ENCODE measurements around the gene SERPINA3.
"Not testable (repeated sequence)": the region's sequence is repeated elsewhere in the genome, so short reads cannot be mapped to it uniquely, and the experiment has no call there.

SERPINA3 gene

DNA sequence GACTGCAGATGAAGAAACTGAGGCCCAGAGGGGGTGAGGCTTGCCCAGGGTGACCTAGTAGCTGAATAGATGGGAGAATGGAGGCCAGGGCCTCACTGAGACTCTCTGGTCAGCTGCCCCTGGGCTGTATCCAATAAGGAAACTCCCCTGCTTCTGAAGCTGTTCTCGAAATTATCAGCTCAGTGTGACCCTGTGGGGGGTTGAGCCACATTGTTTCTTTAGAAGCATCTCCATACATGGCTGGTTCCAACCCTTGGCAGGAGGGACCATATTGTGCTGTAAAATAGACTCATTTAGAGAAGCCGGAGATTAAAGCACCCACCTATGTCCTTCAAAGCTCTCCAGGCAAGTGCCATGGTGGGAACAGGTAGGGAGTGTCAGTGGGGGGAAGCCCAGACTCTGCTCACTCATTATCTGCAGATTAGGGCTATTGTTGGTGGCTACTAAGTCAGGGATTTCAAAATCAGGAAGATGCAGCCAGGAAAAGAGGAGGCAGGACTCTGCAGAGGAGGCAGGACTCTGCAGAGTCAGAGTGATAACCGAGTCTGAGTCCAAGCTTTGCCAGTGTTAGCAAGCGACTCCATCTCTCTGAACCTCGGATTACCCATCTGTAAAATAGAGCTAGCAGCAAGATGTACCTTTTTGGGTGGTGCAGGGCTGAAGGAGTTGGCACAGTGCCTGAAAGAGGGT lies 27.5 kb upstream of the SERPINA3 start:
- DNase-seq (ENCODE audit: low spot score), result no peak

DNA sequence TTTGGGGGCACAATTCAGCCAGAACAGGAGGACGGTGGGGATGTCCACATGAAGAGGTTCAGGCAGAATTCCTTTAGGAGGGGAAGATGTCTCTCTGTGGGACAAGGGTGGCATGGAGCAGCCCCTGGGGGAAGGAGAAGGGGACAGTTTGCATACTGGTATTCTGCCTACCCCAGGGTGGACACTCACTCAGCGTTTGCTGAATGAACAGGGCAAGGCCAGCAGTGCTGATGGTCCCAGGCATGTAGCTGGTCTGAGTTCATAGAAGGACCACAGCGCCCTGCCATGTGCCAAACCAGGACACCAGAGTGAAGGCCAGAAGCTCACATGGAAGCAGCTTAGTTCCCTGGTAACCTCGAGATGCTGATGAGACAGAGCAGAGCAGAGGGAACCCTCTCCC lies 25.6 kb upstream of the SERPINA3 start:
- DNase-seq (ENCODE audit: low spot score), result no peak

DNA sequence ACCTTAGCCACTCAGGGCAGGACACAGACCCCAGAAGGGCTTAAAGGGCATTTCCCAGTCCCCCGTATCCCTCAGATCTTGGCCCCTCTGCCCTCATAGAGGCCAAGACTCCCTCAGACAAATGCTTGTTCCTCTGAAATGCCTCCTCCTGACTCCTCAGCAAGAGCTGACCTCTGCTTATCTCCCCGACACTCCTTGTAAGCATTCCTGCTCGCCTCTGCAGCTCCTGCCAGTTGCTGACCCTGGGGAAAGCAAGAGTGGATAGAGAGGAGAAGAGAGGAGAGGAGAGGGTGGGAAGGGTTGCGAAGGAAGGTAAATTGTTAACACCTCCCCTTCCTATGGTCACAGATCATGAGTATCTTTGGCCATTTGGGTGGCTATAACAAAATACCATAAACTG lies 23.9 kb upstream of the SERPINA3 start:
- DNase-seq (ENCODE audit: low spot score), result no peak

DNA sequence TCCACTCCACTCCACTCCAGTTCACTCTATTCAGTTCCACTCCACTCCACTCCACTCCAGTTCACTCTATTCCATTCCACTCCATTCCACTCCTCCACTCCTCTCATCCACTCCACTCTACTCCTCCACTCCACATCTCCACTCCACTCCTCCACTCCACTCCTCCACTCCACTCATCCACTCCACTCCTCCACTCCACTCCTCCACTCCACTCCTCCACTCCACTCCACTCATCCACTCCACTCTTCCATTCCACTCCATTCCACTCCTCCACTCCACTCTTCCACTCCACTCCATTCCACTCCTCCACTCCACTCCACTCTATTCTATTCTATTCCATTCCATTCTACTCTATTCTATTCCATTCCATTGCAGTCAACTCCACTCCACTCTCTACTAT lies 21.1 kb upstream of the SERPINA3 start:
- no peak for DNase-seq (ENCODE audit: low spot score)

DNA sequence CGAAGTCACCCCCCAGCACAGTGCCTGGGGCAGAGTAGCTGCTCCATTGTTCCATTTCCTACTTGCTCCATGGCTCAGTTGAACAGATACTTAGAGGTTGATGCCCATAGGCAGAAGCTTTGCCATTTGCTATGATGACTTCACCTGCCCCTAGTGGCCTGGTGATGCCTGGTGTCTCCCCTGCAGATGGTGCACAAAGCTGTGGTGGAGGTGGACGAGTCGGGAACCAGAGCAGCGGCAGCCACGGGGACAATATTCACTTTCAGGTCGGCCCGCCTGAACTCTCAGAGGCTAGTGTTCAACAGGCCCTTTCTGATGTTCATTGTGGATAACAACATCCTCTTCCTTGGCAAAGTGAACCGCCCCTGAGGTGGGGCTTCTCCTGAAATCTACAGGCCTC lies 20.3 kb upstream of the SERPINA3 start:
- DNase-seq (ENCODE audit: low spot score), result no peak

DNA sequence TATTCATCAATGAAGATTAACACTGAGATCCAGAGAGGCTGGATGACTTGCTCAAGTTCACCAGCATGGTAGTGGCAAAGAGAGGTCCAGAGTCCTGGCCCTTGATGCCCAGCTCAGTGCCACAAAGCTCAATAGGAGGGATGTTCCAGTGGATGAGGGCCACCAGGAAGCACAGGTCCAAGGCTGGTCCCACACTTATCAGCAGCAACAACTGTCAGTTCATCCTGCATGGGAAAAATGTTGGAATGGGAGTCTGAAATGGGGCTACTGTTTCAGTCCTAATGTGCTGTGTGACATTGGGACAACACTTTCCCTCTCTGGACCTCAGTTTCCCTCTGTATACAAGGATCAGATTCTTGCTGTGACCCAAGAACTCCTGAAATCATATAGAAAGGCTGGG lies 19.7 kb upstream of the SERPINA3 start:
- DNase-seq (ENCODE audit: low spot score), result no peak

DNA sequence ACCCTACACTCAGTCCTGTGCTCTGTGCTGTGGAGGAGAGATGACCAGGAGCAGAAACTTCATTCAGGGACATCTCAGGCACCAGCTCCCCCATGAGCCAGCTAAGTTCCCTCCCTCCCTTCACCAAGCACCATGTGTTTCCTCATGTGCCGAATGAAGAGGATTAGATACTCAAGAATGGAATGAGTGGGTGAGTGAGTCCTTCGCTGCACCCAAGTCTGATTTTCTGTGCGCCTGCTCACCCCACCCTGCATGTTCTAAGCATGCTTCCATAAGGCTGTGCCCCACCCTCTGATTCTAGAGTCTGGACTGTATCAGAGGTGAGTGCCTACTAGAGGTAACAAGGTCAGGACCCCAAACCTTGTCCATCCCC lies 18.8 kb upstream of the SERPINA3 start:
- no peak for DNase-seq (ENCODE audit: low spot score)

DNA sequence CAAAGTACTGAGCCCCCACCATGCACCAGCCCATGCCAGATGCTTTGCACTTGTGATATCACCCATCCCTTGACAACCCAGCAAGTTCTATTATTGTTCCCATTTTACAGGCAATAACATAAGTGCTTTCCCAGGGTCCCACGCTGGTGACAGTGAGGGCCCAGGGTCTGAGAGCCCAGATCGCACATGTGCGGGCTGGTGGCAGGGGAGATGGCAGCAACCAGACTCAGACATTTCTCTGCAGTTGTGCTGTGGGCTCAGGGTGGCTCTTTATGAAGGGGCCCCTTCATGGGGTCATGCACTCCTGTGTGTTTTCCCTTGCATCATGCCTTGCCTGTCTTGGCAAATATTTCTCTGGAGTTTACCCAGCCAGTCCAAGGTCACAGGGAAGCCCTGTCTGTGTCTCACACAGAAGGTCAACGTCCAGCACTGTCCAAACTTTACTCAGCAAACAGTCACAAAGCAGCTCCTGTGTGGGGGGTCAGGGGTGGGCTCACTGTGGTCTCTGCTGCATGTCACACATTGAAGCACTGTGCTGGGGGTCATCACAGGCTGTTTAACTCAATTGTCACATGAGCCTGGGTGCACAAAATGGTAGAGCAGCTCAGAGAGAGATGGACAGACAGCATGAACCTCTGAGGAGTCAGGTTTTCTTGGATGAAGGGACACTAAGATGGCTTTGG lies 18.3 kb upstream of the SERPINA3 start:
- DNase-seq (ENCODE audit: low spot score), result no peak

DNA sequence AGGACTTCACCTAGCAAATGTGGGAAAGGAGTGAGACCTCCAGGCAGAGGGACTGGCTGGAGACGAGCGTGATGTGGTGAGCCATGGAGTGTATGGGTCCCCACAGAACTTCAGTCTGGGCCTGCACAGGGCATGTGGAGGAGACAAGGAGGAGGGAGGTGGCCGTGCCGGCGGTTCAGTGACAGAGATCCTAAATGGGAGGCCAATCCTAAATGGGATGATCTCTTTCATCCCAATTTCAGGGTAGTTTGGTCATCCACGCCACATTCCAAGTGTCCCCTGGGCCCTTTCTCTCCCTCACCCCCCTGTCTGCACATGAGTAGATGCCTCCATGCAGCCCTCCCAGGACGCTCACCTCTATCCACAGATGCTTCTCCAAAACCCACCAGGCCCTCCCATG lies 17.8 kb upstream of the SERPINA3 start:
- DNase-seq (ENCODE audit: low spot score), result no peak

DNA sequence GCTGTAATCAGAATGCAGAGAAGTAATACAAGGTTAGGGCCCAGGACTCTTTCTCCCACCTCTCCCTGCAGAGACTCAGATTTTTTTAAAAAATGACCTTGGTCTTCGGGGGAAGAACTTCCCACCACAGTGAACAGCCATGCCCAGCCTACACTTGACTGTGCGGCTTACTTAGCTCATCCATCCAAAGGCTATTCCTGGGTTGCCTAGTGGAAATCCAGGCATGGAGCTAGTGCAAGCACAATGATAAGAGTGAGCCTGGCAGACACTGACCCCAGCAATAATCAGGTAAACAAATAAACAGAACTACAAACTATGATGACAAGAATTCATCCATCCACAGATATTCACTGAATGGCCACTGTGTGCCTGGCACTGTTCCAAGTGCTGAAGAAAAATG lies 16.3 kb upstream of the SERPINA3 start:
- DNase-seq (ENCODE audit: low spot score), result no peak

DNA sequence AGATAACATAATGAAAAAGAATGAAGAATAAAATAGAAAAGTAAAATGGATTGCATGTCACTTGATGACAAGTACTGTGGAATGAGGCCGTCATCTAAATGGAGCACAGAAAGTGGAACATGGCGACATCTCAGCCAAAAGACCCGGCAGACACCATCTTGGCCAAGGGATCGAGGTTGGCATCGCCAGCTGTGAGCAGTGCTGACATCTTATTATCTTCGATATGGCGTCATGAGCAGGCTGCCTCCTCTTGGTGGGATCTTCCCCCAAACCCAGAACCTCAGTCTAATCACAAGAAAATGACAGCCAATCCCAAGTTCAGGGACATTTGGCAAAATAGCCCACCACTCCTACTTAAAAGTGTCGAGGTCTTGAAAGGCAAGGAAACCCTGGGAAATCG lies 15.8 kb upstream of the SERPINA3 start:
- no peak for DNase-seq (ENCODE audit: low spot score)

DNA sequence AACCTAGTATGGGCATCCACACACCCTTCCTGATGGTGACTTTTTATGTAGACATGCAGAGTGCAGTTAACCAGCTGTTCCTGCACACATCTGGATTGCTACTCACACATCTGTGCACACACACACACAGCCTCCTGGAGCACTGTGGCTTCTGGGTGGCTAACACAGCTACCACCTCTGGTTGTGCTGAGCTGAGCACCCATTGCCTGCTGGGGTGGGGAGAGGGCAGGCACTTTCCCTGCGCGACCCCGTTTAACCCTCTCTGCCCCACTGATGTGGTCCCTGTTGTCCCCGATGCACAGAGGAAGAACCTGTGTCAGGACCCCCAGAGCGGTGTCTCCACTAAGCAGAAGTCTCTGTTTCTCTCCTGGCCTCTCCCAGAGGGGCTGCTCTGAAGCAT lies 14.4 kb upstream of the SERPINA3 start:
- DNase-seq (ENCODE audit: low spot score), result no peak

DNA sequence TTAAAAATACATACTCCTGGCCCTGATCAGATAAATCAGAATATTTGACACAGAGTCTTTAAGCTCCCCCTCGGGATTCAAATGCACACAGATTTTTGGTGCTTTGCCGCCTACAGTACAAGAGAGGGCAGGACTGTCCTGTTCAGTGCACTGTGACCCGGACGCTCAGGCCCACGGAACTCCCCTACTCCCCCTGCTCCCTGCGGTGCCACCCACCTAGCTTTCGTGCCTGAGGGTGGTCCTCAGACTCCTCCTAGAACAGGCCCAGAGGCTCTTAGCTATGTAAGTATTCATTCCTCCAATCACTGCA lies 13.7 kb upstream of the SERPINA3 start:
- no peak for DNase-seq (ENCODE audit: low spot score)

DNA sequence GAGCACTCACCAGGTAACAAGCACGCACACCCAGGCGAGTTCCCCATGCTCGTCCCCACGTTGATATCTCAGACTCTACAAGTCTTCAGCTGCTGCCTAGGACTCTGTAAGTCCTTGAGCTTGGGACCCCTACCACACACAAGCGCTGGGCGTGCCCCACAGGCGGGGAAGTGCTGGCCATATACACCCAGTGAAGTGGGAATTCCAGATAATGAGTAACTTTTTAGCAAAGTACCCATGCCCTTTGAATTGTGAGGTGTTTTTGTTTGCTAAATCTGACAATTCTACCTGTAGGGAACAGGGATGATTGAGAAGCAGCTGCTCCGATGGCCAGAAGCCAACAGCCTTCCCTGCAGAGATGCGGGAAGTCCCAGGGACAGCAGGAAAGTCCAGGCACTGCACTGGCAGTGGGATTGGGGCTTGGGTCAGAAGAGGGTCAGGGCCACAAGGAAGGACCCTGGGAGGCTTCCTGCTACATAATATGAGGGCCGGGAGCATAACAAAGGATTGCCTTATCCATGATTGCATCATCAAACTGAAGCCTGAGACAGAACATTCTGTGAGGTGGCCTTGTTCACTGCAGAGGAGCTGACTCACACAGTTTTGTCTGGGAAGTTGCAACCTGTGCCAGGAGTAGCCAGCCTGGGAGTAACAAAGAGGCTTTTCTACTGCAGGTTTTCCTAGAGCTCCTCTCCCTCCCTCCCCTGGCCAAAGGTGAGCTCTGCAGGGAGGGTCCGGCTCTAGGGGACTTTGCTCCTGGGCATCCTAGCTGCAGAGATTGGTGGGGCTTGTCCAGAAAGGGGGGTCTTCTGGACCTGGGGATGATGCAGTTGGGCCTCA lies 13.2 kb upstream of the SERPINA3 start:
- no peak for DNase-seq (ENCODE audit: low spot score)

DNA sequence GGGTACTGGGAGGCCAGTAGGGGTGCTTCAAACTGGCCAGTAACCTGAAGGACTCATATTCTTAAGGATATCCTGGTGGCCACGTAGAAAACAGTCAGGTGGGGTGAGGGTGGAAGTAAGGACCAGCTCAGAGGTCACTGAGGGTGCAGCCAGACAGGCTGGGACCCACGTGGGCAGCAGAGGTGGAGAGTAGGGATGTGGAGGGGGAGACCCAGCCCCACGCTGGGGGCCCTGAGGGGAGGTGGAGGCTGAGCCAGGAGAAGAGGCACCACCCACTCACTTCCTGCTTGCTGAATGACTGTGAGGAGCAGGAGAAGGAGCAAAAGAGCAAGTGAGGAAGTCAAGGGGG lies 12.6 kb upstream of the SERPINA3 start:
- no peak for DNase-seq (ENCODE audit: low spot score)

DNA sequence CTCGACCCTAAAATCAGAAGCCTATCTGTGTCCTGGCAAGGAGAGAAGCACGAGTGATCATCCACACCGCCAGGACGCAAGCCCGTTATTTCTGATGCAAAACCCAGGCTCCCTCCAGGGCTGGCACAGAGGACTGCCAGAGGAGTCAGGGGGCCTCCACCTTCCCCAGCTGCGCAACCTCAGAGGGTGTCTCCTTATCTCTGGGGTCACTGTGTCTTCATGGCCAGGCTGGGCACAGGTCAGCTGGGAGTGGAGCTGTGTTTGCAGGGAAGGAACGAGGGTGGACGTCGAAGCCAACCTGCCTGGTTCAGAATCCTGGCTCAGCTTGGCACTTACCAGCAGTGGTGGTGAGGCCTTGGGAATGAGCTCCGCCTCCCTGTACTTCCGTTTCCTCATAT lies 12.0 kb upstream of the SERPINA3 start:
- no peak for DNase-seq (ENCODE audit: low spot score)

DNA sequence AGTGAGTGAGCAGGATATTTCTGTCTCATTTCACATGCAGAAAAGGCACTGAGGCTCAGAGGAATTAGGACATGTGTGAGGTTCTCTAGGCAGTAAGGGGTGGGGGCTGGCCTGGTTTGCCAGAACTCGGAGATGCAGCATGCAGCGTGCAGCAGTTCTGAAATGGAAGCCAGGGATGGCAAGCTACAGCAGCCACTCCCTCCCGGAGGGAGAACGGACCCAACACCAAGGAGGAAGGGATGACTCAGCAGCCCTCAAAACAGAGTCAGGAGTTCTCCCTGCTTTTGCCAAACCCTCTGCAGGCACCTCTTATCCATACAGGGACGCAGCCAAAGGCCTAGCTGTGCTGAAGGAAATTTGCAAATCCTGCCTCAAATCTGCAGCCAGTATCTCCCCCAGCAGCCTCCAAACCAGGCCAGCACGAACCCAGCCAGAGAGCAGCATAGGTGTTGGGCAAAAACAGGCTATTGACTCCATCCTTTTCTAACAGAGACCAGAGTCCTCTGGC lies 10.3 kb upstream of the SERPINA3 start:
- DNase-seq (ENCODE audit: low spot score), result no peak

DNA sequence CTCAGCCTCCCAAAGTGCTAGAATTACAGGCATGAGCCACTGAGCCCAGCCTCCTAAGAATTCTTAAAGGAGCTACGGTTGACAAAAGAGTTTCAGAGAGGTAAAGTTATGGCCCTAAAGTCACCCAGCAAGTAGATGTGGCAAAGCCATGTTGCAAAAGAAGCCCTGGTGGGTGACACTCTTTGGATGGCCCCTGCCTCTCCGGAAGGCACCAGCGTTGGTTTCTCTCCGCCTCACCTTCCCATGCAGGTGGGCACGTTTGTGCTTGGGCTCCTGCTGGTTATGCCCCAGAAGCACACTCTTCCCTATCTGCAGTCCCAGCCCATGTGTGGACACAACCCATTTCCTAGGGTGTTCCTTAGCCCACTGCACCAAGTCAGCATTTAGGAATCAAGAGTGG lies 9.5 kb upstream of the SERPINA3 start:
- no peak for DNase-seq (ENCODE audit: low spot score)

DNA sequence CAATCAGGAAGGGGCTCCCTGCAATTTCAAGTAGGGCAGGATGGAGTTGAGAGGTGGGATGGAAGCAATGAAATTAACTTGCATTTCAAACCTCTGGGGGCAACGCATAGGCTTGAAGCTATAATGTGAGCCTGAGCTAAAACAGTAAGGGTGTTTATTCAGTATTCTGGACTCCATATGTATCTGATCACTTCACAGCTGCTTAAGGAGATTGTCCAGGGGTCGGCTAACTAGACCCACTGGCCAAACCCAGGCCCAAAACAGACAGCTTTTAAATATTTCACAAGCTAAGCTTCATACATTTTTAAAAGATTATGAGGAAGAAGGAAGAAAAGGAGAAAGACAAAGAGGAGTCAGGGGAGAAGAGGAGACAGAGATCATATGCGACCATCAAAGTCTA lies 6.8 kb upstream of the SERPINA3 start:
- no peak for DNase-seq (ENCODE audit: low spot score)

DNA sequence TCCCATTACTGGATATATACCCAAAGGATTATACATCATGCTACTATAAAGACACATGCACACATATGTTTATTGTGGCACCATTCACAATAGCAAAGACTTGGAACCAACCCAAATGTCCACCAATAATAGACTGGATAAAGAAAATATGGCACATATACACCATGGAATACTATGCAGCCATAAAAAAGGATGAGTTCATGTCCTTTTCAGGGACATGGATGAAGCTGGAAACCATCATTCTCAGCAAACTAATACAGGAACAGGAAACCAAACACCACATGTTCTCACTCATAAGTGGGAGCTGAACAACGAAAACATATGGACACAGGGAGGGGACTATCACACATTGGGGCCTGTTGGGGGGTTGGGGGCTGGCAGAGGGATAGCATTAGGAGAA lies 3.2 kb upstream of the SERPINA3 start:
- not testable (repeated sequence) for DNase-seq (ENCODE audit: low spot score)

DNA sequence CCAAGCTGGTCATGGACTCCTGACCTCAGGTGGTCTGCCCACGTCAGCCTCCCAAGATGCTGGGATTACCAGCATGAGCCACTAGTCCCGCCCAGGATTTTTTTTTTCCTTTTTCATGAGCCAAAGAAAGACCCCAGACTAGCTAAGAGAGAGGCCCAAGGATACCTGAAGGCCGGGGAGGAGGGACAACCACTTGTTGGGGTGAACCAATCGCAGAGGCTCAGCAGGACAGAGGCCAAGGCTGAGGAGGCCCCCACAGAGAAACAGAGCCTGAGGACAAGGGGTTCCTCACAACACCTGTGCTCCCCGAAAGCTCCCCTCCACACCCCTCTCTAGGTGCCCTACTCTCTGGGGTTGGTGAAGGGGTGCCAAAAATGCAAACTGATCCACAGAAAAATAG lies 1.0 kb upstream of the SERPINA3 start:
- no peak for DNase-seq (ENCODE audit: low spot score)

DNA sequence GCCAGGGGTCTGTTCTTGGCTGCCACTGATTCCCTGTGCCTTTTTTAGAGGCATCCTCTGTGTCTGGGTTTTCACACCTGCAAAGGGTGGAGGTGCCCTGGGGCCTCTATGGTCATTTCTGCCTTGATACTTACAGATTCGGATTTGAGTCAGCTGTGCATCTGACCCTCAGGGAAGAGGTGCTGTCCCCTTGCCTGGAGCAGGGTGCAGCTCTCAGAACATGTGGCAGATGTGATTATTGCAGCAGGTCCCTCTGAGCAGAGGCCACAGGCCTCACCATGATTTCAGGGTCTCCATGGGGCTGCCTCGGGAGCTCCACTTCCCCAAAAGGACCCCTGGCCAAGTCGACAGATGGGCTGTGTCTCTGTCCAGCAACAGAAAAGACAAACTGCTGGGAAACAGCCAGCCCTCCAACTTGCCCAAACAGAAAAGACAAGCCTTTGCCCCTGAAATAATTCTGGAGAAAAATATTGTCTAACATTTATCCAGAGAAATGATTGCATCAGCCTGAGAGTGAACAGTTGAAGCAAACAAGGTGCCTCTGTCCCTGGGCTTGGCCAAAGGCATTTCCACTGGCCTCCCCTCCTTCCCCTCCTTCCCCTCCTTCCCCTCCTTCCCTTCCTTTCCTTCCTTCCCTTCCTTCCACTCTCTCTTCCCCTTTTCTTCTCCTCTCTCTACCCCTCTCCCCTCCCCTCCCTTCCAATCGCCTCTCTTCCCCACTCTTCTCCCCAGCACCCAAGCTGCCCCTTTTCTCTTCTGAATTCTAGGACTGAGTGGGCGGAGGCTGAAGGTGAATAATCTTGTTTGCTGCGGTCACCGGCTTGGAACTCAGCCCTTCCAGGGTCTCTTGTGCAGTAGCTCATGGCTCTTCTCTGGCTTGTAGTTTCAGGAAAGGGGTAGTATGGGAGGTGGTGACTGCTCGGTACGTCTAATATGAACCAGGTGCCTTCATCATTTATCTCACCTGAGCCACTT lies 676 bp downstream of the SERPINA3 start:
- DNase-seq (ENCODE audit: low spot score), result no peak

Measured in CD4-positive, alpha-beta T cell treated with Interleukin-2 at 100 ng/mL for 4 hours (primary cell).